HG02763 (cell line): ENCODE data around the gene FOXK1.

Experiments used
- ATAC-seq: cut with Tn5 transposase; IDR thresholded peaks from one replicate; pipeline ENCODE4 v1.9.1; 2021; ENCODE audit warnings: mild to moderate bottlenecking, moderate library complexity; ENCODE audit not compliant: unreplicated experiment

Gene FOXK1

GRCh38 chr7:4763091-4763793, 81.1 kb downstream of the FOXK1 start:
- no peak for ATAC-seq

GRCh38 chr7:4763794-4764185, 81.7 kb downstream of the FOXK1 start:
- no peak for ATAC-seq

GRCh38 chr7:4764402-4765007, 82.4 kb downstream of the FOXK1 start:
- no peak for ATAC-seq

GRCh38 chr7:4765776-4766490, 83.8 kb downstream of the FOXK1 start:
- ATAC-seq = no peak

- no peak for ATAC-seq
Observed at GRCh38 chr7:4766666-4767519, 84.8 kb downstream of the FOXK1 start.

GRCh38 chr7:4768597-4769569, 86.8 kb downstream of the FOXK1 start:
- ATAC-seq = no peak

GRCh38 chr7:4769761-4770160, 87.7 kb downstream of the FOXK1 start:
- no peak for ATAC-seq

- ATAC-seq = no peak
Observed at GRCh38 chr7:4770886-4771285, 88.8 kb downstream of the FOXK1 start.

GRCh38 chr7:4771737-4772136, 89.6 kb downstream of the FOXK1 start:
- ATAC-seq = no peak

GRCh38 chr7:4772306-4772705, 90.2 kb downstream of the FOXK1 start:
- ATAC-seq = no peak

GRCh38 chr7:4774007-4774406, 91.9 kb downstream of the FOXK1 start:
- no peak for ATAC-seq

- ATAC-seq = no peak
Observed at GRCh38 chr7:4774658-4775249, 92.7 kb downstream of the FOXK1 start.

GRCh38 chr7:4775250-4775847, 93.3 kb downstream of the FOXK1 start, which contains the start of gene AP5Z1:
AP5Z1 (plus strand) TSS chr7:4775623; CDS start chr7:4775716, 93 bp downstream.
- ATAC-seq = peak; percentile 96

- peak; percentile 10 for ATAC-seq
Observed at GRCh38 chr7:4775848-4776623, 93.9 kb downstream of the FOXK1 start.

- no peak for ATAC-seq
Observed at GRCh38 chr7:4779118-4779517, 97.0 kb downstream of the FOXK1 start.

GRCh38 chr7:4781366-4782069, 99.4 kb downstream of the FOXK1 start:
- ATAC-seq = no peak

- ATAC-seq = no peak
Observed at GRCh38 chr7:4782333-4783291, 100.5 kb downstream of the FOXK1 start.
